HepG2 (cell line): ENCODE measurements around the gene L1CAM. TPM values are rescaled to one million over a fixed set of nuclear protein-coding genes. Genes with fewer than 3 reads are reported as not detected.

Source experiments
- ATF7 ChIP-seq, 2 experiments: fragments of 450-650 bp in 1 of 2; sonication (generic) in 1 of 2; formaldehyde crosslinking in 1 of 2; IDR thresholded peaks; 2 replicates each; pipeline versions ENCODE4 v1.4.0 to v1.6.1; 2016 to 2020; ENCODE audit warnings: antibody characterized with exemption in 1 of 2, mild to moderate bottlenecking in 1 of 2, missing genetic modification reagents in 1 of 2
- MEIS2 ChIP-seq: sonication (generic); formaldehyde crosslinking; IDR thresholded peaks from 2 replicates; pipeline ENCODE4 v1.9.0; 2021; ENCODE audit warnings: mild to moderate bottlenecking, missing genetic modification reagents
- TFE3 ChIP-seq: IDR thresholded peaks from 2 replicates; pipeline ENCODE4 v1.6.1; 2016
- ZNF318 ChIP-seq: sonication (generic); formaldehyde crosslinking; IDR thresholded peaks from 2 replicates; pipeline ENCODE4 v1.4.0; 2020; ENCODE audit warnings: mild to moderate bottlenecking, missing genetic modification reagents
- ZNF841 ChIP-seq: sonication (generic); formaldehyde crosslinking; IDR thresholded peaks from 2 replicates; pipeline ENCODE4 v1.8.1; 2023; ENCODE audit warnings: missing genetic modification reagents, borderline replicate concordance
- polyA plus RNA-seq, 8 experiments: library from polyadenylated mRNA; depleted of rRNA in 3 of 8; stranded (reverse) in 7 of 8; unstranded in 1 of 8; fragments of >200 nt; fragmentation: Illumina TruSeq in 4 of 8; extraction: Trizol in 4 of 8; gene quantifications; 2 replicates each; pipeline versions ENCODE4 v1.2.1 to v1.2.3, GENCODE V29; 2011 to 2016; ENCODE audit warnings: low read depth in 4 of 8, missing spikeins in 1 of 8, mixed read lengths in 1 of 8; ENCODE audit not compliant: insufficient read depth in 1 of 8
- total RNA-seq, 5 experiments: library from RNA; depleted of rRNA; stranded (reverse); fragments of >200 nt; fragmentation: Illumina TruSeq; extraction: Trizol; gene quantifications; 2 replicates each; pipeline ENCODE4 v1.2.3, GENCODE V29; 2016; ENCODE audit warnings: low read depth in 1 of 5

The L1CAM gene
- total and polyA plus RNA-seq, 2 of the 13 experiments (the other 11 are each of a cell fraction or from before 2014, with no cell fraction given): 1.4 to 2.0 TPM

GRCh38 chrX:153926858-153927671, 41.1 kb upstream of the L1CAM start (continued):
- TF ChIP-seq ZNF841 (no peak), TFE3 (CRISPR knock-in tag) (no peak), ATF7 (IDR thresholded peaks at IDR 0.05) (no peak), ATF7 (CRISPR knock-in tag; IDR thresholded peaks at IDR 0.05) (no peak), ZNF318 (CRISPR knock-in tag) (no peak), MEIS2 (CRISPR knock-in tag) (no peak; the same call in 1 of the 2 replicates)
